ENCODE measurements around the gene SLC7A6OS.

The SLC7A6OS gene

GRCh38 chr16:68249371-68249770, 61.4 kb downstream of the SLC7A6OS start:
- DNase-seq: no peak
